Measurements from ENCODE around the gene RPF1. TPM values are rescaled to one million over a fixed set of nuclear protein-coding genes. Genes with fewer than 3 reads are reported as not detected.

Gene RPF1
- total RNA-seq, 2 experiments from 2014 or later, result 67.6 to 69.4 TPM

GRCh38 chr1:84496498-84496897 is 17.4 kb downstream of the RPF1 start:
- no peaks in the 10 kb centered on the region for H3K4me1 ChIP-seq (ENCODE audit: insufficient read depth, low read length)
- H3K27ac ChIP-seq (ENCODE audit: low read depth in 1 of 2, low read length in 2 of 2), result no peak overlapping the region
- ChIA-PET POLR2A (interaction anchor here (1.0 kb wide), 1 partner anchor 9 kb away, joined by 3 read pairs; no protein-coding TSS in a partner anchor), CTCF (no interaction called here)
- H3K36me3 ChIP-seq (ENCODE audit: insufficient read depth, low read length), result peaks cover 79% of the 10 kb centered on the region
- no peak overlapping the region for H3K27ac Mint-ChIP-seq
- no peak overlapping the region for H3K4me3 ChIP-seq (ENCODE audit: low read length)
- ATAC-seq (ENCODE audit: poor library complexity), result no peak
- H3K27me3 ChIP-seq (ENCODE audit: control insufficient read depth in 1 of 2, insufficient read depth in 2 of 2, low read length in 2 of 2), result no peaks in the 10 kb centered on the region
- intact Hi-C loops (cut with DNase I, micrococcal nuclease), result no loop called here
- peaks cover 34% of the 10 kb centered on the region for H3K4me1 Mint-ChIP-seq (ENCODE audit: low read depth)
- no peak overlapping the region for H3K4me3 Mint-ChIP-seq
- TF ChIP-seq CTCF (IDR thresholded peaks at IDR 0.05), result no peak
- H3K36me3 Mint-ChIP-seq (ENCODE audit: low read depth), result peaks cover 94% of the 10 kb centered on the region
- H3K9me3 ChIP-seq (ENCODE audit: control insufficient read depth in 1 of 2, insufficient read depth in 1 of 2, low read length in 2 of 2), result no peaks in the 10 kb centered on the region
- no peaks in the 10 kb centered on the region for H3K9me3 Mint-ChIP-seq
- H3K27me3 Mint-ChIP-seq, result no peaks in the 10 kb centered on the region
- no peak for DNase-seq

- Mint-ChIP-seq H3K27me3 (no peaks in the 10 kb centered on the region), H3K4me1 (ENCODE audit: low read depth) (peaks cover 45% of the 10 kb centered on the region), H3K9me3 (no peaks in the 10 kb centered on the region), H3K36me3 (ENCODE audit: low read depth) (peaks cover 85% of the 10 kb centered on the region), H3K27ac (peak overlapping the region; percentile 3), H3K4me3 (no peak overlapping the region)
- no peaks in the 10 kb centered on the region for H3K27me3 ChIP-seq (ENCODE audit: control insufficient read depth in 1 of 2, insufficient read depth in 2 of 2, low read length in 2 of 2)
- no peak overlapping the region for H3K27ac ChIP-seq (ENCODE audit: low read depth in 1 of 2, low read length in 2 of 2)
- intact Hi-C loops (cut with DNase I, micrococcal nuclease), result no loop called here
- no peaks in the 10 kb centered on the region for H3K4me1 ChIP-seq (ENCODE audit: insufficient read depth, low read length)
- DNase-seq (peak in 1 of 14 experiments; percentile 23), ATAC-seq (ENCODE audit: poor library complexity) (peak; percentile 72)
- CTCF ChIA-PET, result no interaction called here
- no peaks in the 10 kb centered on the region for H3K9me3 ChIP-seq (ENCODE audit: control insufficient read depth in 1 of 2, insufficient read depth in 1 of 2, low read length in 2 of 2)
- H3K4me3 ChIP-seq (ENCODE audit: low read length), result no peak overlapping the region
- POLR2A ChIA-PET, result interaction anchor here (1.0 to 1.6 kb wide), 3 partner anchors 8 to 18 kb away, joined by 3 to 7 read pairs (median 7); partner anchors contain the start of genes GNG5 and SPATA1
- TF ChIP-seq CTCF (IDR thresholded peaks at IDR 0.05), result no peak
- H3K36me3 ChIP-seq (ENCODE audit: insufficient read depth, low read length), result peaks cover 66% of the 10 kb centered on the region
Measured at GRCh38 chr1:84497631-84498275, 18.7 kb downstream of the RPF1 start.

DNA sequence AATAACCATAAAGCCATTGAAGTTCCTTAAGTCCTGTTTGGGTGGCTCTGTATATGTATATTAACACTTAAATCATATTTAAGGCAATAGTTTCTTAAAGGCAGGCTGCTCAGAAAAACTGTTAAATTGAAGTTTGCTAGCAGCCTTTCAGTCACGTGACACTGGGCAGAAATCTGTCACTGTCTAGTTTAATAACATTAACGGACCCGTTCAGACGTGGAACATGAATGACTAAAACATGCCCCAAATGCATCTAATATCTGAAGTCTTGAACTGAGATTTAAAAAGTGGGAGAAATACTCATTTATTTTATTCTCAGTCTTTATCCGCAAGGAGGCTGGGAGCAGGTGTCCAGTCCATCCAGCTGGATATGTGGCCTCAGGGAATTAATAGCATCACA is 23.9 kb downstream of the RPF1 start:
- no peak for ATAC-seq (ENCODE audit: poor library complexity)
- H3K36me3 ChIP-seq (ENCODE audit: insufficient read depth, low read length), result peaks cover 19% of the 10 kb centered on the region
- peak overlapping the region; percentile 88 for H3K27ac Mint-ChIP-seq
- no peaks in the 10 kb centered on the region for H3K9me3 Mint-ChIP-seq
- POLR2A ChIA-PET, result interaction anchor here (0.8 to 4.3 kb wide), 4 partner anchors 23 to 359 kb away, joined by 3 to 81 read pairs (median 34); partner anchors contain the start of genes CTBS, PRKACB and RPF1
- H3K36me3 Mint-ChIP-seq (ENCODE audit: low read depth), result peaks cover 53% of the 10 kb centered on the region
- H3K4me1 Mint-ChIP-seq (ENCODE audit: low read depth), result peaks cover 77% of the 10 kb centered on the region
- peaks cover 21% of the 10 kb centered on the region for H3K4me1 ChIP-seq (ENCODE audit: insufficient read depth, low read length)
- no peak for TF ChIP-seq CTCF (IDR thresholded peaks at IDR 0.05)
- no peak overlapping the region for H3K27ac ChIP-seq (ENCODE audit: low read depth in 1 of 2, low read length in 2 of 2)
- no peaks in the 10 kb centered on the region for H3K9me3 ChIP-seq (ENCODE audit: control insufficient read depth in 1 of 2, insufficient read depth in 1 of 2, low read length in 2 of 2)
- intact Hi-C loops (cut with DNase I, micrococcal nuclease), result loop anchor here (2.0 to 10.0 kb wide), 5 partner anchors 20 to 772 kb away; partner anchors contain the start of genes PRKACB (in 2 of the 2), BCL10 (in 1 of the 2) and SSX2IP (in 1 of the 2)
- DNase-seq, result no peak
- H3K27me3 ChIP-seq (ENCODE audit: control insufficient read depth in 1 of 2, insufficient read depth in 2 of 2, low read length in 2 of 2), result no peaks in the 10 kb centered on the region
- H3K4me3 Mint-ChIP-seq, result peak overlapping the region; percentile 96
- no peak overlapping the region for H3K4me3 ChIP-seq (ENCODE audit: low read length)
- CTCF ChIA-PET, result interaction anchor here (1.8 kb wide), 1 partner anchor 61 kb away, joined by 6 read pairs; no protein-coding TSS in a partner anchor
- no peaks in the 10 kb centered on the region for H3K27me3 Mint-ChIP-seq

Data from CD4-positive, alpha-beta T cell (primary cell).